GM18858 (cell line): Measurements from ENCODE around the gene PCDHA10.
"Not testable (repeated sequence)": the region's sequence is repeated elsewhere in the genome, so short reads cannot be mapped to it uniquely, and the experiment has no call there.

Source experiments
- ATAC-seq: cut with Tn5 transposase; IDR thresholded peaks from one replicate; pipeline ENCODE4 v1.9.1; 2021; ENCODE audit not compliant: unreplicated experiment

Gene PCDHA10

GRCh38 chr5:140842798-140843733, 12.6 kb upstream of the PCDHA10 start:
- no peak for ATAC-seq

- ATAC-seq: not testable (repeated sequence)
Observed at GRCh38 chr5:140848139-140849102, 7.3 kb upstream of the PCDHA10 start, which contains the start of gene PCDHA9. PCDHA9 (plus strand) TSS chr5:140848382; CDS start chr5:140848496, 114 bp downstream.

- not testable (repeated sequence) for ATAC-seq
Observed at GRCh38 chr5:140849831-140850634, 5.7 kb upstream of the PCDHA10 start.

GRCh38 chr5:140857177-140857986, 1.7 kb downstream of the PCDHA10 start:
- ATAC-seq: no peak

- no peak for ATAC-seq
Observed at GRCh38 chr5:140857987-140858240, 2.2 kb downstream of the PCDHA10 start.

GRCh38 chr5:140862441-140863295, 7.0 kb downstream of the PCDHA10 start:
- ATAC-seq: no peak

- no peak for ATAC-seq
Observed at GRCh38 chr5:140868721-140869554, 13.2 kb downstream of the PCDHA10 start, which contains the start of gene PCDHA11. PCDHA11 (plus strand) TSS chr5:140868957; CDS start chr5:140869104, 147 bp downstream.

- ATAC-seq: no peak
Observed at GRCh38 chr5:140869555-140869886, 13.8 kb downstream of the PCDHA10 start.

- no peak for ATAC-seq
Observed at GRCh38 chr5:140870221-140871201, 14.8 kb downstream of the PCDHA10 start.

GRCh38 chr5:140875085-140876065, 19.7 kb downstream of the PCDHA10 start, which contains the start of gene PCDHA12:
PCDHA12 (plus strand) TSS chr5:140875308; CDS start chr5:140875473, 165 bp downstream.
- ATAC-seq: no peak

- ATAC-seq: not testable (repeated sequence)
Observed at GRCh38 chr5:140876541-140877261, 21.0 kb downstream of the PCDHA10 start.

- no peak for ATAC-seq
Observed at GRCh38 chr5:140877262-140877581, 21.5 kb downstream of the PCDHA10 start.

GRCh38 chr5:140881889-140882590, 26.3 kb downstream of the PCDHA10 start, which contains the start of gene PCDHA13:
PCDHA13 (plus strand) TSS chr5:140882124; CDS start chr5:140882269, 145 bp downstream.
- ATAC-seq: no peak

- no peak for ATAC-seq
Observed at GRCh38 chr5:140882591-140882899, 26.8 kb downstream of the PCDHA10 start.

GRCh38 chr5:140883373-140883772, 27.7 kb downstream of the PCDHA10 start:
- no peak for ATAC-seq
